CMK (cell line): ENCODE results near the gene TRIM27.
"Not testable (repeated sequence)": the region's sequence is repeated elsewhere in the genome, so short reads cannot be mapped to it uniquely, and the experiment has no call there.

ENCODE experiments used
- DNase-seq: peaks from one replicate; pipeline ENCODE4 v3.0.0-alpha.2; 2010; ENCODE audit warnings: low read depth

TRIM27 gene

GRCh38 chr6:28864326-28864923 lies 59.4 kb downstream of the TRIM27 start:
- no peak for DNase-seq

DNA sequence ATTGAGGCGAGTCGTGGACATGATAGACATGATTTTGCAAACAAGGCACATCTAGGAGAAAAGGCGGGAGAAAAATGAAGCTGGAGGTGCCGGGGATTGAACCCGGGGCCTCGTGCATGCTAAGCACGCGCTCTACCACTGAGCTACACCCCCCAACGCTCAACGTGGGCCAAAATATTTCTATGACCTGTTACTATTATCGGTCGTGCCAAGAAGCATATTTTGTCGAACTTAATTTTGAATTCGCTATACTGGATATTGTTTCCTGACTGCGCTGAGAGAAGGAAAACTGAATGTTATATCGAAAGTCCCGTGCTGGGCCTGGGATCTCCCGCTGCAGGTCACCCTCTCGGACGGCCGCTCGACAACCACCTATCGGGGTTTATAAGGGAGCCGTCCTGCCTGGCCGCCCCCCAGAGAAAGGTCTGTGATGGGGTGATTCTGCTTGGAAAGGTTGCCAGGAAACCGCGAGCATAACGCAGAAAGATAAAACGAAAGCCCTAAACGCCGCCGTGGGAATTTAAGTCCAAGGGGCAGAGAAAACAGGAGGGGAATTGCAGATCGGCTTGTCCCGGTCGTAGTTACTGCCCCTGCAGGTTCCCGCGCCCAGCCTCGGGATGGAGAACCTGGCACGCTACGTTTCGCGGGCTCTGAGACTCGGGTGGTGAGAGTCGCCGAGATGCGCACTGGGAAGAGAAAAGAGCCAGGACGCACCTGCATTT lies 60.0 kb downstream of the TRIM27 start:
- DNase-seq: no peak

DNA sequence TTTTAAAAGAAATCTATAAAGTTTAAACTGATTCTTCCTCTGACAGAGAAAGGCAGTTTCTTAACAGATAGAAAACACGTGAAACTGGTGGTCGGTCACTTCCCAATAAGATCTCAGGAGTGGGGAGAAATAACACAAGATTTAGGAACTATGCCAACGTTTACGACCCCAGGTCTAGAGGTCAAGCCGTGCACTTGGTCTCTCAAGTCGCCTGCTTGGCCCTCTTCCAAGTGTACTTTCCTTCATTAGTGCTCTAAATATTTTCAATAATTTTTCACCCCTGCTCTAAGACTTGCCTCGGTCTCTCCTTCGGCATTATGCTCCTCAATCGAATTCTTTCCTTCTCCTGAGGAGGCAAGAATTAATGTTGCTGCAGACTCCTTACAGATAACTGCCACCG lies 61.7 kb downstream of the TRIM27 start:
- DNase-seq: no peak

DNA sequence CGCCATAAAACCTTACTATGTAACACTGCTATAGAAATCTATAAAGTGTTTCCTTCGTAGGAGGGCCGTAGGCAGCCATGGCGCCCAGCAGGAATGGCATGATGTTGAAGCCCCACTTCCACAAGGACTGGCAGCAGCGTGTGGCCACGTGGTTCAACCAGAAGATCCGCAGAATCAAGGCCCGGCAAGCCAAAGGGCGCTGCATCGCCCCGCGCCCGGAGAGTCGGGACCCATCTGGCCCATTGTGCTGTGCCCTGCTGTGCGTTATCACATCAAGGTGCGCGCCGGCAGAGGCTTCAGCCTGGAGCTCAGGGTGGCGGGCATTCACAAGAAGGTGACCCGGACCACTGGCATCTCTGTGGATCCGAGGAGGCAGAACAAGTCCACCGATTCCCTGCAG lies 62.4 kb downstream of the TRIM27 start:
- DNase-seq: no peak

DNA sequence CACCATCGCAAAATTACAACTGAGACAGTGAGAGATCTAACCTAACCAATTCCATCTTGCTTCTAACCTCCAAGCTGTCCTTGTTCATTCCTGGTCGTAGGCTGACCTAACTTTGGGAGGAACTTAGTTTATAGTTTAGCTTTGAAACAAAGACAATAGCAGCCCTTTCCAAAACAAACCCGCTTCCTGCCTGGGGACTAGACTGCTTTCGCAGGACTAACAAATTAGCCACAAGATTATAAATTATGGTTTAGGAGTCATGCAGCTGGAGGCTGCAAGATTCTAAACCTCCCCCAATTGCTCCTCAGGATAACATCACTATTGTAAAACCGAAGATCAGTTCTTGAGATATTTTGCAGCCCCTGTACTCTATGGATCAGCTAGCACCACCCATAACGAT lies 63.2 kb downstream of the TRIM27 start:
- DNase-seq: no peak

- DNase-seq: no peak
Observed at GRCh38 chr6:28858963-28859362, 64.8 kb downstream of the TRIM27 start.

DNA sequence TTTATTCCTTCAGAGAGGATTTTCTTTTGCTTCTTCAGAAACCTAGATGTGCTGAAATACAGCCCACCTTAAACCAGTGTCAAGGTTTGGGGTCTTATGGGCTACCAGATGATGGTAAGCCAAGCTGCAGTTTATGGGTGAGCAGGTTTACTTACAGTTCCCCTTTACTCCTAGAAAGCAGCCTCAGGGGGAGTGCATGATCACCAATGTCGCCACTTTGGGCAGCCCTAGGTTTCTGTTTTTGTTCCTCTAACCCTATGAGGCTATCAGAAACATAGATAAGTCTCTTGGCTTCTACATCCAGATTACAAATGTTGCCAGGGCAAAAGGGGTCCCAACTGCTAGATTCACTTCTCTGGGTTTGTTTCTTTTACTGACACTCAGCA lies 67.2 kb downstream of the TRIM27 start:
- no peak for DNase-seq

DNA sequence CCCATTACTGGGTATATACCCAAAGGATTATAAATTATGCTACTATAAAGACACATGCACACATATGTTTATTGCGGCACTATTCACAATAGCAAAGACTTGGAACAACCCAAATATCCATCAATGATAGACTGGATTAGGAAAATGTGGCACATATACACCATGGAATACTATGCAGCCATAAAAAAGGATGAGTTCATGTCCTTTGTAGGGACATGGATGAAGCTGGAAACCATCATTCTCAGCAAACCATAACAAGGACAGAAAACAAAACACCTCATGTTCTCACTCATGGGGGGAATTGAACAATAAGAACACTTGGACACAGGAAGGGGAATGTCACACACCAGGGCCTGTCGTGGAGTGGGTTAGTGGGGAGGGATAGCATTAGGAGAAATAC lies 69.4 kb downstream of the TRIM27 start:
- not testable (repeated sequence) for DNase-seq
